Osteocyte (in vitro differentiated cells): ENCODE data around the gene PHYHIPL. TPM values are rescaled to one million over a fixed set of nuclear protein-coding genes. Genes with fewer than 3 reads are reported as not detected.

ENCODE experiments used
- DNase-seq: peaks from one replicate; pipeline ENCODE4 v3.0.0; 2021; ENCODE audit warnings: mixed read lengths; ENCODE audit not compliant: unreplicated experiment; ENCODE audit errors: extremely low spot score
- H3K27ac Mint-ChIP-seq: one replicate; pipeline ENCODE4 v1.8.0; 2021; ENCODE audit warnings: mild to moderate bottlenecking, mixed read lengths; ENCODE audit not compliant: unreplicated experiment
- H3K27me3 Mint-ChIP-seq: one replicate; pipeline ENCODE4 v1.8.0; 2021; ENCODE audit warnings: mixed read lengths; ENCODE audit not compliant: unreplicated experiment
- H3K36me3 Mint-ChIP-seq: one replicate; pipeline ENCODE4 v1.8.0; 2021; ENCODE audit warnings: mixed read lengths; ENCODE audit not compliant: unreplicated experiment
- H3K4me1 Mint-ChIP-seq: one replicate; pipeline ENCODE4 v1.8.0; 2021; ENCODE audit warnings: mixed read lengths; ENCODE audit not compliant: unreplicated experiment
- H3K4me3 Mint-ChIP-seq: one replicate; pipeline ENCODE4 v1.8.0; 2021; ENCODE audit warnings: mild to moderate bottlenecking, moderate library complexity, mixed read lengths; ENCODE audit not compliant: unreplicated experiment
- H3K9me3 Mint-ChIP-seq: one replicate; pipeline ENCODE4 v1.8.0; 2021; ENCODE audit warnings: mixed read lengths; ENCODE audit not compliant: unreplicated experiment
- total RNA-seq: library from RNA; stranded (reverse); gene quantifications from 2 replicates; pipeline ENCODE4 v1.2.1, GENCODE V29; 2021
- TF ChIP-seq, protein P1 (sequence below): fragments of 200-600 bp; sonication (generic); IDR thresholded peaks from 2 replicates; pipeline ENCODE4 v1.5.0; 2021; ENCODE audit warnings: antibody characterized with exemption, mild to moderate bottlenecking, moderate library complexity

PHYHIPL gene
- total RNA-seq, 1 donor from 2014 or later, result not detected

DNA sequence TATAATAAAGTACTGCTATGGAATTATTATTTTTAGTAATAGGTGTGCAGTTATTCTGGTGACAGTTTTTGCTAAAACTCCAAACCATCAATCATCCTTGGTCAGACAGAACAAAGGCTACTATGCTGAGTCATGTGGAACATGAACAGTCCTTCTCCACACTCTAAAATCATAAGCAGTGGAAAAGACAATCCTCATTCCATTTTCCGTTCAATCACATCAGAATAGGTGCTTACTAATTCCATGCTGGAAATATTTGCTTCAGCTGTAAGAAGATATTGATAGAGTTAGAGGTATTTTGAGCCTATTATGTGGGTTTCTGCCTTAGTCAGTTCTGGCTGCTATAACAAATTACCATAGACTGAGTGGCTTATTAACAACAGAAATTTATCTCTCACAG, 103.0 kb downstream of the PHYHIPL start:
- TF ChIP-seq, protein P1, sequence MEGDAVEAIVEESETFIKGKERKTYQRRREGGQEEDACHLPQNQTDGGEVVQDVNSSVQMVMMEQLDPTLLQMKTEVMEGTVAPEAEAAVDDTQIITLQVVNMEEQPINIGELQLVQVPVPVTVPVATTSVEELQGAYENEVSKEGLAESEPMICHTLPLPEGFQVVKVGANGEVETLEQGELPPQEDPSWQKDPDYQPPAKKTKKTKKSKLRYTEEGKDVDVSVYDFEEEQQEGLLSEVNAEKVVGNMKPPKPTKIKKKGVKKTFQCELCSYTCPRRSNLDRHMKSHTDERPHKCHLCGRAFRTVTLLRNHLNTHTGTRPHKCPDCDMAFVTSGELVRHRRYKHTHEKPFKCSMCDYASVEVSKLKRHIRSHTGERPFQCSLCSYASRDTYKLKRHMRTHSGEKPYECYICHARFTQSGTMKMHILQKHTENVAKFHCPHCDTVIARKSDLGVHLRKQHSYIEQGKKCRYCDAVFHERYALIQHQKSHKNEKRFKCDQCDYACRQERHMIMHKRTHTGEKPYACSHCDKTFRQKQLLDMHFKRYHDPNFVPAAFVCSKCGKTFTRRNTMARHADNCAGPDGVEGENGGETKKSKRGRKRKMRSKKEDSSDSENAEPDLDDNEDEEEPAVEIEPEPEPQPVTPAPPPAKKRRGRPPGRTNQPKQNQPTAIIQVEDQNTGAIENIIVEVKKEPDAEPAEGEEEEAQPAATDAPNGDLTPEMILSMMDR, result no peak
- no peak for DNase-seq
- H3K4me3 Mint-ChIP-seq, result no peak overlapping the region
- H3K27ac Mint-ChIP-seq, result no peak overlapping the region
- no peaks in the 10 kb centered on the region for H3K36me3 Mint-ChIP-seq
- peaks cover 19% of the 10 kb centered on the region for H3K27me3 Mint-ChIP-seq
- no peaks in the 10 kb centered on the region for H3K4me1 Mint-ChIP-seq
- no peaks in the 10 kb centered on the region for H3K9me3 Mint-ChIP-seq

DNA sequence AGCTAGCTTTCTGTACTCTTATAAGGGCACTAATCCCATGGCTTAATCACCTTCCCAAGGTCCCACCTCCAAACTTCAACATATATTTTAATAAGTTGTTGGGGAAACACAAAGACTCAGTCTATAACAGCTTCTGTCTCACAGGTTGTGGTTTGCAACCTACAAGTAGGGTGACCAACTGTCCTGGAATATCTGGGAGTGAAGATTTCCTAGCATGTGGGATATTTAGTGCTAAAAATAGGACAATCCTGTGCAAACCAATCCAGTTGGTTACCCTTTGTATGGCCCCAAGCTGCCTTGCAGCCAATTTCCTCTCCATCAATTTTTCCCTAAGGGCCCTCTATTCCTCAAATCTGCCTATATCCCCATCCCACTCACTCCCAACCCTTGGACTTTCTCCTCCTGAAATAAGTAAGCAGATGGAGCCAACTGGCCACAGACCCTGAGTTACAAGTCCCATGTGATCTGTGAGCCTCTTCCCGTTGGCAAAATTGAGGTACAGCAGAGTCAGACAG, 103.6 kb downstream of the PHYHIPL start:
- H3K9me3 Mint-ChIP-seq, result no peaks in the 10 kb centered on the region
- no peak for DNase-seq
- TF ChIP-seq, protein P1, result no peak
- H3K27ac Mint-ChIP-seq, result no peak overlapping the region
- H3K4me3 Mint-ChIP-seq, result no peak overlapping the region
- H3K36me3 Mint-ChIP-seq, result no peaks in the 10 kb centered on the region
- H3K4me1 Mint-ChIP-seq, result no peaks in the 10 kb centered on the region
- peaks cover 19% of the 10 kb centered on the region for H3K27me3 Mint-ChIP-seq

DNA sequence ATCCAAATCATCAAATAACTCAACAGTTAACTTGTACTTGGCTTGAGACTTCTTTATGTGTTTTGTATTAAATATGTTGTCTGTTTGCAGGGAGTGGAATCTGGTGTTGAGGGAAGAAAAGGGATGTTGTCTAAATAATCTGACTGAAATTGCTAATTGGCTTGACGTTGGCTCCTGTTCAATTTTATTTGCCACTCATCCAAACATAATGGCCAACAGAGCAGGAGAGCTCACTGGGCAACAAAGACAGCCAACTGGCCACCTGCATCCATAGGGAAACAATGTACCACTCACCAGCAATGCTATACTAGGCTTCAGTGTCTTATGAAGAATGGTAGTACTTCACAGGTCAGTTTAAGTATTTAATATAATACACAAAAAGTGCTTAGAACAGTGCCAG, 105.4 kb downstream of the PHYHIPL start:
- Mint-ChIP-seq H3K9me3 (no peaks in the 10 kb centered on the region), H3K27ac (no peak overlapping the region), H3K27me3 (peaks cover 11% of the 10 kb centered on the region), H3K4me3 (no peak overlapping the region), H3K4me1 (no peaks in the 10 kb centered on the region), H3K36me3 (no peaks in the 10 kb centered on the region)
- no peak for DNase-seq
- TF ChIP-seq, protein P1, result no peak

DNA sequence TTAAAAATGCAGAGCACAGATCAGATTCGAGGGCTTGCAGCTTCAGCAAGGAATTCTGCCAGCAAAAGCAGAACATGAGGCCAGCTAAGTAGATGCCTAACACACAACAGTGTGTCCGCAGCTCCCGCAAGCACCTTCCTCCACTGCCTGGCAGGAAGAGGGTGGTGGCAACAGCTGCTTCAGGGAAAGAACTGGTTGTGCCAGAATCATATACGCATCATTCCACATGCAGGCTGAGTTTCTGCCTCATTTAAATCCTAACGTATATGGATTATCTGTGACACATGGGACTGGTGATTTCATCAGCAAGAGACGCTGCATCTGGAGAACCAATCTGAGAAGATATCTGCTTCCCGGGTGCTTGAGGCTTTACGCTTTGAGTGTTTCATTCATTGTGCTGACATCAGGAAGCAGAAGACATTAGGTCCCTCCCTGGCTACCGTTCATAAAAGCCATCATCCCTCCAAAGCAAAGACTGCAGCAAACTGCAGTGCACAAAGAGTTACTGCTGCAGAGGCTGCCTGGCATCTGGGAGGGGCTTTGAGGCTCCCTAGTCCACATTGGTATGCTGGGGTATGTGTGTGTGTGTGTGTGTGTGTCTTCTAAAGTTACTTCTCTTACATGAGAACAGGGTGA, 107.1 kb downstream of the PHYHIPL start:
- H3K27ac Mint-ChIP-seq, result no peak overlapping the region
- H3K9me3 Mint-ChIP-seq, result no peaks in the 10 kb centered on the region
- H3K4me3 Mint-ChIP-seq, result no peak overlapping the region
- H3K4me1 Mint-ChIP-seq, result no peaks in the 10 kb centered on the region
- no peaks in the 10 kb centered on the region for H3K36me3 Mint-ChIP-seq
- TF ChIP-seq, protein P1, result no peak
- H3K27me3 Mint-ChIP-seq, result peaks cover 10% of the 10 kb centered on the region
- DNase-seq, result no peak

DNA sequence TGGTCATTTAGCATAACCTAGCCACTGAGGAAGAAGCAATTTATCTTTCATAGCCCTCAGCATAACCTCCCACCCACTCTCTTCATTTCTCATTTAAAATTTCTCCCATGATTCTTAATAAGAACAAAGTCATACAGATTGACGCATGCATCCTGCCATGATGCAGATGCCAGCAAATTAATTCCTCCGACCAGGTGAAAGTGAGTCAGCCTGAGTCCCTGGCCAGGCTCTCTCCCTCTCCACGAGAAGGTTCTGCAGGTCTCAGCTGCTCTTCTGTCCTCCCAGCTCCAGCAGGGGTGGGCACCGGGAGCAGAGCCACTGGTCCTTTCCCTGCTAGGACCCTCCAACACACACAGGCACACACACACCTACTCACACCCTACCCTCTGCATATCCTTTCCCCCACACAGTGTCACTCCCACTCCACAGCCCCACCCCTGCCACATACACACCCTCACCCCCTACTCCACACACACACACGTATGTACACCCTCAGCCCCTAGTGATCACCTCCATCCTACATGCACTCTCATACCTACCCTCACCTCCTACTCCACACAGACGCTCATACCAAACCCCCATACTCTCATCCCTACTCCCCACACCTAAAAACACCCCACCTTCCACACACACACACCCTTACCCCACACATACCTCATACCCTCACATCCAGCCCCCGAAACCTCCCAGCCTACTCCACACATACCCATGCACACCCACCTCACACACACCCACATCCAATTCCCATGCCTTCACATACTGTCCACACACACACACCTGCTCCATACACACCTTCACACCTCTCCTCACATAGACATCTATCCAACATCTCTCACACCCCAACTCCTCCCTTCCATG, 107.9 kb downstream of the PHYHIPL start:
- Mint-ChIP-seq H3K4me3 (no peak overlapping the region), H3K9me3 (no peaks in the 10 kb centered on the region), H3K36me3 (no peaks in the 10 kb centered on the region), H3K27me3 (peaks cover 12% of the 10 kb centered on the region), H3K27ac (no peak overlapping the region), H3K4me1 (no peaks in the 10 kb centered on the region)
- no peak for DNase-seq
- TF ChIP-seq, protein P1, result no peak
